ENCODE results near the gene OXA1L. TPM values are rescaled to one million over a fixed set of nuclear protein-coding genes. Genes with fewer than 3 reads are reported as not detected.

OXA1L gene
- total RNA-seq, 2 donors from 2014 or later = 65.2 to 81.9 TPM

DNA sequence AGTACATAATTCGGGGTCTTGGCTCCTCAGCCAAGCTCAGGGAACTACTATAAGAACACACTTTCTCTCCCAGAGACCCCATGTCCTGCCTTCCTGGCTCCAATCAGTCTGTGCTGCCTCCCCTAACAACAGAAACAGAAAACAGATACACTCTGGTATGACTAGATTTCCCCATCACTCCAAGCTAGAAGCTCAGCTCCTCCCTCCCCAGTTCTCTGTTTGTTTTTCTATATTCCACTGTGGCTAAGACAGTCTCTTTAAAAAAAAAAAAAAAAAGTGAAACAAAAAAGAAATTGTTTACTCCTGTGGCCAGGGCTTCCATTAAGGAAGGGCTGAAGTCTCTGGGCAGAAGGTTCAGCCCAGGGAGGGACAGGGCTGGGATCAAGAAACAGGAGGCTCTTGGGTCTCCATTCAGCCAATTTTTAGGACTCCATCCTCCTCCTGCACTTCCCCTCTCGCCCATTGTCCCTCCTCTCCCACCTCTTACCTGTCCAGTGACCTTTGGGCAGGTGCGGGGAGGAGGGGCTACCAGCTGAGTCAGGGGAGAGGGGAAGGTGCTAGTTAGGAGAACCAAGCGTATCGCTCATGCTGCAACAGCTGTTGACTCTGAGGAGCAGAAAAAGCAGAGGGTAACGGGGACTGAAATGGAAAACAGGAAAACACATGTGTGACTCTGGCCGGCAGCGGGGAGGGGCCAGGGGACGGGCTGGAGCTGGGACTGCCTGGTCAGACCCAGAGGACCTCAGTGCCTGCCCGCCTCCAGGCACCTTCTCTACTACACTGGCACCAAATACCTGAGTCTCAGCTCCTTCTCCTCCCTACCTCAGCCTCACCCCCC, 52.9 kb downstream of the OXA1L start:
- H3K4me1 ChIP-seq (replicated peaks) = no peaks in the 10 kb centered on the region
- 33% methylated on average over 10 of the region's 10 CpGs for WGBS
- no peaks in the 10 kb centered on the region for H3K27me3 ChIP-seq (replicated peaks; ENCODE audit: insufficient read depth)
- no peaks in the 10 kb centered on the region for H3K36me3 ChIP-seq
- no peak for DNase-seq (ENCODE audit: low spot score)
- intact Hi-C loops (cut with DNase I) = no loop called here
- TF ChIP-seq, protein P1, sequence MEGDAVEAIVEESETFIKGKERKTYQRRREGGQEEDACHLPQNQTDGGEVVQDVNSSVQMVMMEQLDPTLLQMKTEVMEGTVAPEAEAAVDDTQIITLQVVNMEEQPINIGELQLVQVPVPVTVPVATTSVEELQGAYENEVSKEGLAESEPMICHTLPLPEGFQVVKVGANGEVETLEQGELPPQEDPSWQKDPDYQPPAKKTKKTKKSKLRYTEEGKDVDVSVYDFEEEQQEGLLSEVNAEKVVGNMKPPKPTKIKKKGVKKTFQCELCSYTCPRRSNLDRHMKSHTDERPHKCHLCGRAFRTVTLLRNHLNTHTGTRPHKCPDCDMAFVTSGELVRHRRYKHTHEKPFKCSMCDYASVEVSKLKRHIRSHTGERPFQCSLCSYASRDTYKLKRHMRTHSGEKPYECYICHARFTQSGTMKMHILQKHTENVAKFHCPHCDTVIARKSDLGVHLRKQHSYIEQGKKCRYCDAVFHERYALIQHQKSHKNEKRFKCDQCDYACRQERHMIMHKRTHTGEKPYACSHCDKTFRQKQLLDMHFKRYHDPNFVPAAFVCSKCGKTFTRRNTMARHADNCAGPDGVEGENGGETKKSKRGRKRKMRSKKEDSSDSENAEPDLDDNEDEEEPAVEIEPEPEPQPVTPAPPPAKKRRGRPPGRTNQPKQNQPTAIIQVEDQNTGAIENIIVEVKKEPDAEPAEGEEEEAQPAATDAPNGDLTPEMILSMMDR (IDR thresholded peaks at IDR 0.05) = no peak
- TF ChIP-seq POLR2A (IDR thresholded peaks at IDR 0.05) (no peak), POLR2AphosphoS5 (IDR thresholded peaks at IDR 0.05) (no peak)
- no peaks in the 10 kb centered on the region for H3K9me3 ChIP-seq
- no peak overlapping the region for H3K4me3 ChIP-seq
- peak overlapping the region; percentile 23 to 38 for H3K27ac ChIP-seq

DNA sequence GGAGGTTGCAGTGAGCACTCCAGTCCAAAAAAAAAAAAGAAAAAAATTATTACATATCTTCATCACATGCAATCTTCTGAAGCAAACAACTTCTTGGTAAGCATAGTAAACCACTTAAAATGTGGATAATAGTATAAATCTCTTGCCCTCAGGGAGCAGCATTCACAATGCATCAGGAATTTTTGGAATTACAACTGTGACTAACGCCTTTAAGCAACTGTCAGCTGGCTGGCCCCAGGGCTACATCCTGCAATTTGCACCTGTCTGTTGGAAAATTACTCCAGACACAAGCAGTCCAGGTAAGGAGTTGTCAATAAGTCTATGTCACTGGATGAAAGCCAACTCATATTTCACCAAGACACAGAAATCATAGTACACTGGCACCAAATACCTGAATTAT, 54.2 kb downstream of the OXA1L start:
- intact Hi-C loops (cut with DNase I) = loop anchor here (10.0 kb wide), 1 partner anchor 166 kb away; no protein-coding TSS in a partner anchor
- H3K4me3 ChIP-seq = no peak overlapping the region
- no peaks in the 10 kb centered on the region for H3K4me1 ChIP-seq (replicated peaks)
- H3K27ac ChIP-seq = no peak overlapping the region
- WGBS = 91% methylated on average over 1 of the region's 1 CpG
- TF ChIP-seq, protein P1 (IDR thresholded peaks at IDR 0.05) = no peak
- no peak for TF ChIP-seq POLR2AphosphoS5 (IDR thresholded peaks at IDR 0.05)
- no peak for TF ChIP-seq POLR2A (IDR thresholded peaks at IDR 0.05)
- no peaks in the 10 kb centered on the region for H3K9me3 ChIP-seq
- DNase-seq (ENCODE audit: low spot score) = no peak
- H3K27me3 ChIP-seq (replicated peaks; ENCODE audit: insufficient read depth) = no peaks in the 10 kb centered on the region
- H3K36me3 ChIP-seq = no peaks in the 10 kb centered on the region

DNA sequence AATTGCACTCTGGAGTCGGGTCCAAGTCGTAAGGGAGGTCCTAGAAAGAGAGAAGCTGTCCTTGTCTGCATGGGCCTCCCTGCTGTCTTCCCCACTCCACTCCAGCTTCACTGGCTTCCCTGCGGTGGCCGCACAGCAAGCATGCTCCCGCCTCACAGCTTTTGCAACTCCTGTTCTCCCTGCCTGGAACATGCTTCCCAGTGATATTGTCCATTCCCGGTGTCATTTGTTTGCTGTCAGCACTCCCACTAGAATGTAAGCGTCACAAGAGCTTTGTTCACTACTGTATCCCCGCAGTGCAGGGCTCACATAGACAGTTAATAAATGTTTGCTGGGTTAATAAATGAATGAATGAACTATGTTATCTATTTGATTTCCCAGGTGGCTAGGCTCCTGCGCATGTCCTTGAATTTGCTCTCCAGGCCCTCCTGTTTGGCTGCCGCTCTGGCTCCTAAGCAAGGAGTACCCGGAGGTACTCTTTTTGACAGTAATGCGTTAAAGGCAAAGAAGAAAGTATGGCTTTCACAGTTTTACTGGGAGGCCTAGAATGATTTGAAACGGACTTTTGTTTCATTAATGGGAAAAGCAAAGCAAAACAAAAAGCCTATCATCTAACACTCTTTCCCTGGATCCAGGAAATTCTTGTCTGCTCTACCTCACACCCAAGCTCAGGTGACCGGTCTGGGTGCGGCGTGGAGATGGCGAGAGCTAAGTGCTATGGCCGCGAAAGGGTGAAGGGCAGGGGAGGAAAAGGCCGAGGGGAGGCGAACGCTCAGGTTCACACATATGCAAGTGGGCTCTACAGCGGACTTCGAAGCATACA, 54.9 kb downstream of the OXA1L start:
- Histone ChIP-seq H3K4me1 (replicated peaks) (no peaks in the 10 kb centered on the region), H3K9me3 (no peaks in the 10 kb centered on the region), H3K36me3 (no peaks in the 10 kb centered on the region), H3K4me3 (no peak overlapping the region), H3K27me3 (replicated peaks; ENCODE audit: insufficient read depth) (no peaks in the 10 kb centered on the region), H3K27ac (no peak overlapping the region)
- intact Hi-C loops (cut with DNase I) = loop anchor here (2.0 to 10.0 kb wide), 2 partner anchors 31 to 167 kb away; no protein-coding TSS in a partner anchor
- WGBS = 82% methylated on average over 24 of the region's 24 CpGs
- DNase-seq (ENCODE audit: low spot score) = no peak
- TF ChIP-seq POLR2AphosphoS5 (IDR thresholded peaks at IDR 0.05) (no peak), POLR2A (IDR thresholded peaks at IDR 0.05) (no peak)
- TF ChIP-seq, protein P1 (IDR thresholded peaks at IDR 0.05) = no peak

DNA sequence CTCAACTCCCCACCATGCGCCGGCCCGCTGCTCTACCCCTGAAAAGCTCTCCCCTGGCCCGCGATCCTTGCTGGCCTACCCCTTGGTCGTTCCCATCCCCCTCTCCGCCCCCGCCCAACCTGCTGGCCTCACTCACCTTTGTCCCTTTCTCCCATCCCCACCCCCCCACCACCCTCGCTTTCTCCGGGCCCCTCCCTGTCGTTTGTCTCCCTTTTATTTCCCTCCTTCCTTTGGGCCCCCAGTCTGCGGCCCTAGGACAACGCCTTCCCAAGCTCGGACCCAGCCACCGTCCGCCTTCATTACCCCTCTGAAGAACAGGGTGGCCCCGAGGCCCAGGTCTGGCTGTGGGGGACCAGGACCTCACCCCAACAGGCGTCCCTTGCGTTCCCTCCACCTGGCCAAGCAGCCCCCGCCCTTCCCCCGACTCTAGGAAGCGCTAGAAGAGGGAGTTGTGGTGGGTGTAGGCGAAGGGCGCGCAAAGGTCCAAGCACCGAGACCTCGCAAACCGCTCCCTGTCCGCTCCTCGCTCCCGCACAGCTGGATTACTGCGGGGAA, 55.6 kb downstream of the OXA1L start:
- Histone ChIP-seq H3K4me1 (replicated peaks) (no peaks in the 10 kb centered on the region), H3K36me3 (no peaks in the 10 kb centered on the region), H3K27ac (peak overlapping the region in 1 of 2 donors; percentile 56), H3K9me3 (no peaks in the 10 kb centered on the region), H3K27me3 (replicated peaks; ENCODE audit: insufficient read depth) (no peaks in the 10 kb centered on the region), H3K4me3 (peak overlapping the region; percentile 21 to 23)
- no peak for DNase-seq (ENCODE audit: low spot score)
- 69% methylated on average over 32 of the region's 32 CpGs for WGBS
- intact Hi-C loops (cut with DNase I) = loop anchor here (2.0 to 10.0 kb wide), 2 partner anchors 31 to 167 kb away; no protein-coding TSS in a partner anchor
- TF ChIP-seq, protein P1 (IDR thresholded peaks at IDR 0.05) = no peak
- TF ChIP-seq POLR2A (IDR thresholded peaks at IDR 0.05) = no peak
- no peak for TF ChIP-seq POLR2AphosphoS5 (IDR thresholded peaks at IDR 0.05)

Small RNA genes lying within 50 kb of the gene (small RNA-seq; reads per million reads assigned to genes)
- 0 reads per million in 2 donors for gene RF00588

Other genes with a start within 250 kb of the OXA1L start
- 100 to 1,000 TPM; 231 to 289 TPM for gene DAD1, start 177.5 kb upstream of the OXA1L start, total RNA-seq
- 100 to 1,000 TPM in 1 of 2 donors, 10 to 100 TPM in 1; 25.9 to 116 TPM for gene ABHD4, start 168.4 kb upstream of the OXA1L start, total RNA-seq
- gene OR6J1, start 122.3 kb upstream of the OXA1L start, total RNA-seq = not detected
- 1 to 10 TPM; 4.6 to 8.1 TPM for gene SLC7A7, start 48.7 kb downstream of the OXA1L start, total RNA-seq
- gene MRPL52, start 63.2 kb downstream of the OXA1L start, total RNA-seq = 100 to 1,000 TPM in 1 of 2 donors, 10 to 100 TPM in 1; 54.5 to 195 TPM
- 10 to 100 TPM; 64.9 to 90.4 TPM for gene MMP14, start 69.9 kb downstream of the OXA1L start, total RNA-seq
- 100 to 1,000 TPM; 124 to 150 TPM for gene LRP10, start 105.1 kb downstream of the OXA1L start, total RNA-seq
- 1 to 10 TPM in 1 of 2 donors, under 1 TPM in 1; 0.62 to 1.0 TPM for gene REM2, start 116.5 kb downstream of the OXA1L start, total RNA-seq
- 100 to 1,000 TPM; 170 to 463 TPM for gene RBM23, start 152.5 kb downstream of the OXA1L start, total RNA-seq
- gene PRMT5, start 162.7 kb downstream of the OXA1L start, total RNA-seq = 10 to 100 TPM; 65.0 to 71.0 TPM
- gene HAUS4, start 190.4 kb downstream of the OXA1L start, total RNA-seq = 10 to 100 TPM; 39.8 to 53.3 TPM
- gene AJUBA, start 215.9 kb downstream of the OXA1L start, total RNA-seq = 10 to 100 TPM; 21.0 to 27.9 TPM
- 10 to 100 TPM; 15.1 to 17.6 TPM for gene C14orf93, start 243.5 kb downstream of the OXA1L start, total RNA-seq

Measured in prostate gland (tissue), 2 donors.